ENCODE measurements around the gene SFRP4.

Gene SFRP4

DNA sequence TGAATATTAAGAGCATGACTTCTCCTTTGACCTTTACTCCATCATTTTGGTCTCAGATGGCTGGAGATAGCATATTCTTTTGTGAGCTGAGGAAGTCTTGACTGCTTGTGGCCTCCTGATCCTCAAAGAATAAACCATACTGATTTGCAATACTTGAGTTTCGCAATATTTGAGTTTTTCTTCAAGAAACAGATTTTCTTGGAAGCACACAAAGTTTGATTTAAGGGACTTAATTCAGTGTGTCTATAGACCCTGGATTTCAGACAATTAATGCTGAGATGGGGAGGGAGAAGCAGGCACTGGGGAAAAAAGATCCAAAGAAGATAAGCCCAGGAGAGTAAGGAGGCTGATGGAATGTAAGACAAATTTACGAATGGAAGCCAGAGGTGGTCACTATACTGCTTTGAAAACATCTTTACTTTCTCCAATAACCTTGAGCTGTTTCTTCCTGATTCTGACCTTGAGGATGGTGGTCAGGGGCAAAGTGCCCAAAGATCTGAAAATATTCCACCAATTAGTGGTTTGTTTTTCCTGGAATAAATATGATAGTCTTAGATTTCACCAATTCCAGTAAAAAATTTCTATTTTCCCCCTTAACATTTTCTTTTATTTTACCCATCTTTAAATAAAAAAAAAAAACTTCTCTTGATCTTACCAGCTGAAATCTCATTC is 11.3 kb upstream of the SFRP4 start:
- TF ChIP-seq FOXM1 (IDR thresholded peaks at IDR 0.05; ENCODE audit: borderline replicate concordance, low read depth): no peak
- TF ChIP-seq CREB1 (IDR thresholded peaks at IDR 0.05; ENCODE audit: low read depth): no peak
- no peak for TF ChIP-seq EP300 (IDR thresholded peaks at IDR 0.05; ENCODE audit: borderline replicate concordance)
- no peak for TF ChIP-seq CEBPB (IDR thresholded peaks at IDR 0.05)
- no peak for TF ChIP-seq NFIC (IDR thresholded peaks at IDR 0.05)
- TF ChIP-seq TEAD4 (IDR thresholded peaks at IDR 0.05): no peak
- TF ChIP-seq, protein P1, sequence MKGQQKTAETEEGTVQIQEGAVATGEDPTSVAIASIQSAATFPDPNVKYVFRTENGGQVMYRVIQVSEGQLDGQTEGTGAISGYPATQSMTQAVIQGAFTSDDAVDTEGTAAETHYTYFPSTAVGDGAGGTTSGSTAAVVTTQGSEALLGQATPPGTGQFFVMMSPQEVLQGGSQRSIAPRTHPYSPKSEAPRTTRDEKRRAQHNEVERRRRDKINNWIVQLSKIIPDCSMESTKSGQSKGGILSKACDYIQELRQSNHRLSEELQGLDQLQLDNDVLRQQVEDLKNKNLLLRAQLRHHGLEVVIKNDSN (IDR thresholded peaks at IDR 0.05): no peak
- no peak for TF ChIP-seq TAF1 (IDR thresholded peaks at IDR 0.05; ENCODE audit: low read depth)
- TF ChIP-seq, protein P2, sequence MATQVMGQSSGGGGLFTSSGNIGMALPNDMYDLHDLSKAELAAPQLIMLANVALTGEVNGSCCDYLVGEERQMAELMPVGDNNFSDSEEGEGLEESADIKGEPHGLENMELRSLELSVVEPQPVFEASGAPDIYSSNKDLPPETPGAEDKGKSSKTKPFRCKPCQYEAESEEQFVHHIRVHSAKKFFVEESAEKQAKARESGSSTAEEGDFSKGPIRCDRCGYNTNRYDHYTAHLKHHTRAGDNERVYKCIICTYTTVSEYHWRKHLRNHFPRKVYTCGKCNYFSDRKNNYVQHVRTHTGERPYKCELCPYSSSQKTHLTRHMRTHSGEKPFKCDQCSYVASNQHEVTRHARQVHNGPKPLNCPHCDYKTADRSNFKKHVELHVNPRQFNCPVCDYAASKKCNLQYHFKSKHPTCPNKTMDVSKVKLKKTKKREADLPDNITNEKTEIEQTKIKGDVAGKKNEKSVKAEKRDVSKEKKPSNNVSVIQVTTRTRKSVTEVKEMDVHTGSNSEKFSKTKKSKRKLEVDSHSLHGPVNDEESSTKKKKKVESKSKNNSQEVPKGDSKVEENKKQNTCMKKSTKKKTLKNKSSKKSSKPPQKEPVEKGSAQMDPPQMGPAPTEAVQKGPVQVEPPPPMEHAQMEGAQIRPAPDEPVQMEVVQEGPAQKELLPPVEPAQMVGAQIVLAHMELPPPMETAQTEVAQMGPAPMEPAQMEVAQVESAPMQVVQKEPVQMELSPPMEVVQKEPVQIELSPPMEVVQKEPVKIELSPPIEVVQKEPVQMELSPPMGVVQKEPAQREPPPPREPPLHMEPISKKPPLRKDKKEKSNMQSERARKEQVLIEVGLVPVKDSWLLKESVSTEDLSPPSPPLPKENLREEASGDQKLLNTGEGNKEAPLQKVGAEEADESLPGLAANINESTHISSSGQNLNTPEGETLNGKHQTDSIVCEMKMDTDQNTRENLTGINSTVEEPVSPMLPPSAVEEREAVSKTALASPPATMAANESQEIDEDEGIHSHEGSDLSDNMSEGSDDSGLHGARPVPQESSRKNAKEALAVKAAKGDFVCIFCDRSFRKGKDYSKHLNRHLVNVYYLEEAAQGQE (IDR thresholded peaks at IDR 0.05; ENCODE audit: low read depth): no peak
- TF ChIP-seq, protein P3, sequence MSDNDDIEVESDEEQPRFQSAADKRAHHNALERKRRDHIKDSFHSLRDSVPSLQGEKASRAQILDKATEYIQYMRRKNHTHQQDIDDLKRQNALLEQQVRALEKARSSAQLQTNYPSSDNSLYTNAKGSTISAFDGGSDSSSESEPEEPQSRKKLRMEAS (IDR thresholded peaks at IDR 0.05): no peak
- TF ChIP-seq EGR1 (IDR thresholded peaks at IDR 0.05): no peak
- TF ChIP-seq YY1 (IDR thresholded peaks at IDR 0.05; ENCODE audit: low read depth): no peak
- TF ChIP-seq TCF12 (IDR thresholded peaks at IDR 0.05; ENCODE audit: low read depth): no peak
- no peak for TF ChIP-seq ZBTB7A (IDR thresholded peaks at IDR 0.05; ENCODE audit: low read depth)
- TF ChIP-seq RAD21 (IDR thresholded peaks at IDR 0.05; ENCODE audit: low read depth): no peak

DNA sequence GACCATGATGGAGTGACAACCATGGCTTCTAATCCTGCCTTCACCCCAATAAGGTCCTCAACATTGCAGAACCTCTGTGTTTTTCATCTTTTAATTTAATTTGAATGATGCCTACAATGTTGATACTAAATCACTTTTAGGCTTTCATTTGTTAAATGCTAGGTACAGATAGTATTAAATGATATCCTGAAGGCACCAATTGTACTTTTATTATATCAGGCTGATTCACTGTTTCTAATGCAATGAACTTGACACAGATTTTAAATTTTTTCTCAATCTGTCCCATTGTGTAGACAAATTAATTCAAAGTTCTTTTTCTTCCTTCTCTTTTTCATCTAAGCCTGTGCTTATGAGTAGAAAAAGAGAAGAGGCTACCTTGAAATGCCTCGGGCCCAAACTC is 9.0 kb upstream of the SFRP4 start:
- TF ChIP-seq EP300 (IDR thresholded peaks at IDR 0.05; ENCODE audit: borderline replicate concordance): no peak
- no peak for TF ChIP-seq YY1 (IDR thresholded peaks at IDR 0.05; ENCODE audit: low read depth)
- TF ChIP-seq RAD21 (IDR thresholded peaks at IDR 0.05; ENCODE audit: low read depth): no peak
- TF ChIP-seq CREB1 (IDR thresholded peaks at IDR 0.05; ENCODE audit: low read depth): no peak
- no peak for TF ChIP-seq CEBPB (IDR thresholded peaks at IDR 0.05)
- no peak for TF ChIP-seq TCF12 (IDR thresholded peaks at IDR 0.05; ENCODE audit: low read depth)
- TF ChIP-seq TEAD4 (IDR thresholded peaks at IDR 0.05): no peak
- TF ChIP-seq, protein P2 (IDR thresholded peaks at IDR 0.05; ENCODE audit: low read depth): no peak
- TF ChIP-seq NFIC (IDR thresholded peaks at IDR 0.05): no peak
- TF ChIP-seq EGR1 (IDR thresholded peaks at IDR 0.05): no peak
- TF ChIP-seq ZBTB7A (IDR thresholded peaks at IDR 0.05; ENCODE audit: low read depth): no peak
- no peak for TF ChIP-seq TAF1 (IDR thresholded peaks at IDR 0.05; ENCODE audit: low read depth)
- TF ChIP-seq, protein P3 (IDR thresholded peaks at IDR 0.05): no peak
- TF ChIP-seq, protein P1 (IDR thresholded peaks at IDR 0.05): no peak
- no peak for TF ChIP-seq FOXM1 (IDR thresholded peaks at IDR 0.05; ENCODE audit: borderline replicate concordance, low read depth)

DNA sequence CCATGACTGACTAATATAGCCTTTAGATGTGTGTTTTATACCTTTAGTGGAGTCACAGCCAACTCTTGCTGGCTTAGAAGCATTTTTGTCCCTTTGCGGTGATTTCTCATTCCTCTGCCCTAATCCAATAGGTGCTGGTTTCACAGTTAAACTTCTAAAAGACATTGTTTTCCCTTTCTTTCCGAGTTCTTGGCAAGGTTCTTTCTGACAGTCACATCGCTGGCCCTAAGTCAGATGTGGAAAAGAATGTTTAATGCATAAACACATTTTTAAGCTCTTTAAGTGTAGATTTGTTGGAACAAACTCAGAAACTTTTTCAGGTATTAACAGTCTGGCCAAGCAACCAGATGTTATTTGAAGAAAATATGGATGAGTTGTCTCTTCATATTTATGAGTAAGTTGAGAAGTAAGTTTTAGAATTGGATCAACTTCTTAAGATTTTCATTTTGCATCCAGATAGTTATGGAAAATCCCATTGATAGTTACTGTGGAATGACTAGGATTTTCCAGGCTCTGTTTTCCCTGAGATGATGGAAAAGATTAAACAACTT is 7.9 kb upstream of the SFRP4 start:
- no peak for TF ChIP-seq YY1 (IDR thresholded peaks at IDR 0.05; ENCODE audit: low read depth)
- no peak for TF ChIP-seq CEBPB (IDR thresholded peaks at IDR 0.05)
- no peak for TF ChIP-seq FOXM1 (IDR thresholded peaks at IDR 0.05; ENCODE audit: borderline replicate concordance, low read depth)
- TF ChIP-seq EGR1 (IDR thresholded peaks at IDR 0.05): no peak
- TF ChIP-seq, protein P1 (IDR thresholded peaks at IDR 0.05): no peak
- no peak for TF ChIP-seq TCF12 (IDR thresholded peaks at IDR 0.05; ENCODE audit: low read depth)
- no peak for TF ChIP-seq TEAD4 (IDR thresholded peaks at IDR 0.05)

DNA sequence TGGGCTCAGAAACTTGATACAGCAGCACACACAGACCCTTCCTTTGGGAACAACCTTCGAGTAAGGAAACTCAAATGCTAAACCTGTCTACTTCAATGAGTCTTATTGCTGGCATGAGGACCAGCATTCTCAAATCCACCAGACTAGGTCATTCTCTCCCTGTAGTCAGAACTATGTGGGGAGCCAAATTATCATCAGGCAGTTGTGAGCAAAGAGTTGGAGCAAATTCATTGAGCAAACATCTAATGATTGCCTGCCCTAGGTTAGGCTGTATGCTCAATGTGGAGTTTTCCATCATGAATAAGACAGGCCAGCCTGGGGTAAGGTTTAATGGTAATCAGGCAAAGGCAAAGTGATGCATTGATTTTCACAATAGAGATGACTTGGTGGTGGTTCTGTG is 7.4 kb upstream of the SFRP4 start:
- TF ChIP-seq TCF12 (IDR thresholded peaks at IDR 0.05; ENCODE audit: low read depth) (no peak), RAD21 (IDR thresholded peaks at IDR 0.05; ENCODE audit: low read depth) (no peak), ZBTB7A (IDR thresholded peaks at IDR 0.05; ENCODE audit: low read depth) (no peak), TEAD4 (IDR thresholded peaks at IDR 0.05) (no peak), YY1 (IDR thresholded peaks at IDR 0.05; ENCODE audit: low read depth) (no peak), CEBPB (IDR thresholded peaks at IDR 0.05) (no peak), FOXM1 (IDR thresholded peaks at IDR 0.05; ENCODE audit: borderline replicate concordance, low read depth) (no peak), CREB1 (IDR thresholded peaks at IDR 0.05; ENCODE audit: low read depth) (no peak), EGR1 (IDR thresholded peaks at IDR 0.05) (no peak), EP300 (IDR thresholded peaks at IDR 0.05; ENCODE audit: borderline replicate concordance) (no peak), NFIC (IDR thresholded peaks at IDR 0.05) (no peak), TAF1 (IDR thresholded peaks at IDR 0.05; ENCODE audit: low read depth) (no peak)
- TF ChIP-seq, protein P2 (IDR thresholded peaks at IDR 0.05; ENCODE audit: low read depth): no peak
- TF ChIP-seq, protein P1 (IDR thresholded peaks at IDR 0.05): no peak
- TF ChIP-seq, protein P3 (IDR thresholded peaks at IDR 0.05): no peak

Measured in Ishikawa (cell line).